LHCN-M2 (cell line): Measurements from ENCODE around the gene PLEKHA1. TPM values are rescaled to one million over a fixed set of nuclear protein-coding genes. Genes with fewer than 3 reads are reported as not detected.

ENCODE experiments used
- DNase-seq: peaks from one replicate; pipeline ENCODE4 v3.0.0-alpha.2; 2012; ENCODE audit warnings: low read depth
- total RNA-seq: library from RNA; depleted of rRNA; stranded (reverse); fragments of >200 nt; gene quantifications from 2 replicates; pipeline ENCODE4 v1.2.3, GENCODE V29; 2014

Gene PLEKHA1
- total RNA-seq, 1 experiment from 2014 or later: 17.3 TPM

- no peak for DNase-seq
Observed at GRCh38 chr10:122346326-122346950, 28.1 kb upstream of the PLEKHA1 start.

- DNase-seq: no peak
Observed at GRCh38 chr10:122347170-122347841, 27.2 kb upstream of the PLEKHA1 start.

- DNase-seq: no peak
Observed at GRCh38 chr10:122348512-122348911, 26.0 kb upstream of the PLEKHA1 start.

- no peak for DNase-seq
Observed at GRCh38 chr10:122348935-122349361, 25.6 kb upstream of the PLEKHA1 start.

GRCh38 chr10:122349758-122350369 lies 24.6 kb upstream of the PLEKHA1 start:
- DNase-seq: no peak

GRCh38 chr10:122350893-122351292 lies 23.6 kb upstream of the PLEKHA1 start:
- DNase-seq: no peak

GRCh38 chr10:122352817-122353525 lies 21.5 kb upstream of the PLEKHA1 start:
- DNase-seq: no peak

- DNase-seq: no peak
Observed at GRCh38 chr10:122354383-122354782, 20.1 kb upstream of the PLEKHA1 start.

GRCh38 chr10:122357685-122358084 lies 16.8 kb upstream of the PLEKHA1 start:
- no peak for DNase-seq

GRCh38 chr10:122359621-122360020 lies 14.9 kb upstream of the PLEKHA1 start:
- no peak for DNase-seq

GRCh38 chr10:122361046-122361445 lies 13.5 kb upstream of the PLEKHA1 start:
- DNase-seq: no peak

- DNase-seq: no peak
Observed at GRCh38 chr10:122362031-122362592, 12.4 kb upstream of the PLEKHA1 start.

GRCh38 chr10:122362621-122363020 lies 11.9 kb upstream of the PLEKHA1 start:
- DNase-seq: no peak

- DNase-seq: no peak
Observed at GRCh38 chr10:122363311-122363710, 11.2 kb upstream of the PLEKHA1 start.

GRCh38 chr10:122363722-122364463 lies 10.6 kb upstream of the PLEKHA1 start:
- no peak for DNase-seq

GRCh38 chr10:122368502-122369254 lies 5.8 kb upstream of the PLEKHA1 start:
- peak; percentile 10 for DNase-seq

GRCh38 chr10:122373108-122373507 lies 1.4 kb upstream of the PLEKHA1 start:
- DNase-seq: no peak

GRCh38 chr10:122373721-122374120 lies 787 bp upstream of the PLEKHA1 start:
- peak; percentile 6 for DNase-seq

- DNase-seq: peak; percentile 48
Observed at GRCh38 chr10:122374859-122375678, 561 bp downstream of the PLEKHA1 start.
